HepG2 (cell line): ENCODE results near the gene FPR3.

Experiments
- HOXA7 ChIP-seq: sonication (generic); formaldehyde crosslinking; IDR thresholded peaks from 2 replicates; pipeline ENCODE4 v1.8.1; 2022; ENCODE audit warnings: mild to moderate bottlenecking, missing genetic modification reagents, moderate library complexity
- IKZF1 ChIP-seq: fragments of 450-650 bp; IDR thresholded peaks from 2 replicates; pipeline ENCODE4 v1.7.1; 2016
- KDM4B ChIP-seq: sonication (generic); formaldehyde crosslinking; IDR thresholded peaks from 2 replicates; pipeline ENCODE4 v1.4.0; 2020; ENCODE audit warnings: missing genetic modification reagents
- NFATC3 ChIP-seq: sonication (generic); formaldehyde crosslinking; IDR thresholded peaks from 2 replicates; pipeline ENCODE4 v1.5.1; 2020; ENCODE audit warnings: mild to moderate bottlenecking, missing genetic modification reagents
- NFIC ChIP-seq: IDR thresholded peaks from 2 replicates; pipeline ENCODE4 v1.6.1; 2012; ENCODE audit warnings: mild to moderate bottlenecking, low read length, inconsistent platforms
- POLR2AphosphoS5 ChIP-seq: IDR thresholded peaks from 2 replicates; pipeline ENCODE4 v1.6.1; 2012; ENCODE audit warnings: low read depth, low read length
- ZNF766 ChIP-seq: sonication (generic); formaldehyde crosslinking; IDR thresholded peaks from 2 replicates; pipeline ENCODE4 v1.5.0; 2020; ENCODE audit warnings: missing genetic modification reagents, borderline replicate concordance
- TF ChIP-seq, protein P1 (sequence below): sonication (generic); formaldehyde crosslinking; IDR thresholded peaks from 2 replicates; pipeline ENCODE4 v1.5.0; 2020; ENCODE audit warnings: mild to moderate bottlenecking, missing genetic modification reagents, moderate library complexity

DNA sequence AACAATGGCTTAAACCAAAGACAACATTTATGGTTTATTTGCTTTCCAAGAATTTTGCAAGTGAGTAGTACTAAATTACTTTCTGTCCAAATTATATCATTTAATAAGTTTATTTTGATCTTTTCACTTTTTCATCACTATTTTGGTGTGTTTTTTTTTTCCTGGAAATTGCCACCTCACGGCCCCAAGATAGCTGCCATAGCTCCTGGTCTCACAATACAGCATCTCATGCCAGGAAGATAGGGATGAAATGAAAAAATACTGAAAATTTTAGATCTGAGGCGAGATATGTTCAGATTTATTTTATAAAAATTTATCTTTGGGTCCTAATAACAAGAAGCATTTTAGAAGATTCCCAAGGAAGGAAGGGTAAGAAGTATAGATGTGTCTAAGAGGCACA lies 6.9 kb upstream of the FPR3 start:
- TF ChIP-seq ZNF766 (CRISPR knock-in tag), result no peak
- no peak for TF ChIP-seq KDM4B (CRISPR knock-in tag)
- no peak for TF ChIP-seq HOXA7
- no peak for TF ChIP-seq IKZF1
- no peak for TF ChIP-seq NFATC3 (CRISPR knock-in tag)
- TF ChIP-seq POLR2AphosphoS5, result no peak
- TF ChIP-seq, protein P1, sequence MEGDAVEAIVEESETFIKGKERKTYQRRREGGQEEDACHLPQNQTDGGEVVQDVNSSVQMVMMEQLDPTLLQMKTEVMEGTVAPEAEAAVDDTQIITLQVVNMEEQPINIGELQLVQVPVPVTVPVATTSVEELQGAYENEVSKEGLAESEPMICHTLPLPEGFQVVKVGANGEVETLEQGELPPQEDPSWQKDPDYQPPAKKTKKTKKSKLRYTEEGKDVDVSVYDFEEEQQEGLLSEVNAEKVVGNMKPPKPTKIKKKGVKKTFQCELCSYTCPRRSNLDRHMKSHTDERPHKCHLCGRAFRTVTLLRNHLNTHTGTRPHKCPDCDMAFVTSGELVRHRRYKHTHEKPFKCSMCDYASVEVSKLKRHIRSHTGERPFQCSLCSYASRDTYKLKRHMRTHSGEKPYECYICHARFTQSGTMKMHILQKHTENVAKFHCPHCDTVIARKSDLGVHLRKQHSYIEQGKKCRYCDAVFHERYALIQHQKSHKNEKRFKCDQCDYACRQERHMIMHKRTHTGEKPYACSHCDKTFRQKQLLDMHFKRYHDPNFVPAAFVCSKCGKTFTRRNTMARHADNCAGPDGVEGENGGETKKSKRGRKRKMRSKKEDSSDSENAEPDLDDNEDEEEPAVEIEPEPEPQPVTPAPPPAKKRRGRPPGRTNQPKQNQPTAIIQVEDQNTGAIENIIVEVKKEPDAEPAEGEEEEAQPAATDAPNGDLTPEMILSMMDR (CRISPR knock-in tag), result no peak
- no peak for TF ChIP-seq NFIC
